ENCODE measurements around the gene UBE2QL1. TPM values are rescaled to one million over a fixed set of nuclear protein-coding genes. Genes with fewer than 3 reads are reported as not detected.

UBE2QL1 gene
- total RNA-seq, 2 experiments from 2014 or later: not detected

DNA sequence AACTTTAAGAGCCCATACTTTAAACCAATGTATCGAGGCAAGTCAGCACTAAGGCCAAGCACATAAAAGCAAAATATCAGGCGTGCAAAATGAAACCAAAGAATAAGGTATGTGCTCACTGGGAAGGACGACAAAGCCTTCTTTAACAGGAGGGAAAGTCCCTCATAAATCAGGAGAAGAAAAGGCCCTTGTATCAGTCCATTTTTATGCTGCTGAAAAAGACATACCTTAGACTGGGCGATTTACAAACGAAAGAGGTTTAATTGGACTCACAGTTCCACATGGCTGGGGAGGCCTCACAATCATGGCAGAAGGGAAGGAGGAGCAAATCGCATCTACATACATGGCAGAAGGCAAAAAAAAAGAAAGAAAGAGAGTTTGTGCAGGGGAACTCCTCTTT, 68.9 kb downstream of the UBE2QL1 start:
- POLR2A ChIA-PET: no interaction called here

DNA sequence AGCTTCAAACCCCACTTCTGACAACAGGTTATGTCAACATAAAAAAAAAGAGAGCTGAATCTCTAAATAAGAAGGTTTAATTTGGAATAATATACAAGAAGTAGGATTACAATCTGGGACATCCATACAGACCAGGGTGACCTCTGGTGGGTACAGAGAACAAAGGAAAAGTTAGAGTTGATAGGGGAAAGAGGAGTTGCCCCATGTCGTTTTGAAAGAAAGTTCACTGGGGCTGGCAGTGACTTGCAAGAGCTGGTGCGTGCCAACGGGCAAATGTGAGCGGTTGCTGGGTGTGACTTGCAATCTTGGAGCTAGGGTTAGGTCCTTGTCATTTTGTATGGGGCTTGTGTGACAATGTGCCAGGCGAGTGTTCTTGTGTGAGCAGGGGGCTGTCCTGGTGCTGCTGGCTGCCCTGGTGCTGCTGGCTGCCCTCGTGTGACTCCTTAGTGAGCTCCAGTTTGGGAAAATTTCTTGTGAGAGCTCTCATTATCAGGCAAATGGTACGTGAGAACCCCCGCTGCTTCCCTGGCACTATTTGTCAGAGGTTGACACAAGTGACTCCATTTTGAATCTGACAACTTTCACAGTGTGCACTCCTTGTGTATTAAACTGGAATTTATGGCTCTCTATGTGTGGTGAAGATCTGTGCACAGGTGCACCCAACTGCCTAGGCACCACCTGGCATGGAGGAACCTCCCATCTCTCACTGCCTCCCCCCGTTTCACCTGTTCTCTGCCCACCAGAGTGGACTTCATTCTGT, 69.8 kb downstream of the UBE2QL1 start:
- no peaks in the 10 kb centered on the region for H3K9me3 Mint-ChIP-seq
- H3K36me3 Mint-ChIP-seq: no peaks in the 10 kb centered on the region
- DNase-seq: no peak
- H3K4me1 Mint-ChIP-seq (ENCODE audit: low read depth): no peaks in the 10 kb centered on the region
- CTCF ChIA-PET: no interaction called here
- POLR2A ChIA-PET: no interaction called here
- no peak overlapping the region for H3K27ac Mint-ChIP-seq
- intact Hi-C loops (cut with micrococcal nuclease): no loop called here
- peaks cover 27% of the 10 kb centered on the region for H3K27me3 Mint-ChIP-seq
- no peak overlapping the region for H3K4me3 Mint-ChIP-seq

More for the DNA sequence above, 68.9 kb downstream of the UBE2QL1 start:
- no peaks in the 10 kb centered on the region for H3K9me3 Mint-ChIP-seq
- H3K36me3 Mint-ChIP-seq: no peaks in the 10 kb centered on the region
- H3K27me3 Mint-ChIP-seq: peaks cover 27% of the 10 kb centered on the region
- no peaks in the 10 kb centered on the region for H3K4me1 Mint-ChIP-seq (ENCODE audit: low read depth)
- CTCF ChIA-PET: no interaction called here
- intact Hi-C loops (cut with micrococcal nuclease): no loop called here
- no peak for DNase-seq
- H3K27ac Mint-ChIP-seq: no peak overlapping the region
- H3K4me3 Mint-ChIP-seq: no peak overlapping the region

DNA sequence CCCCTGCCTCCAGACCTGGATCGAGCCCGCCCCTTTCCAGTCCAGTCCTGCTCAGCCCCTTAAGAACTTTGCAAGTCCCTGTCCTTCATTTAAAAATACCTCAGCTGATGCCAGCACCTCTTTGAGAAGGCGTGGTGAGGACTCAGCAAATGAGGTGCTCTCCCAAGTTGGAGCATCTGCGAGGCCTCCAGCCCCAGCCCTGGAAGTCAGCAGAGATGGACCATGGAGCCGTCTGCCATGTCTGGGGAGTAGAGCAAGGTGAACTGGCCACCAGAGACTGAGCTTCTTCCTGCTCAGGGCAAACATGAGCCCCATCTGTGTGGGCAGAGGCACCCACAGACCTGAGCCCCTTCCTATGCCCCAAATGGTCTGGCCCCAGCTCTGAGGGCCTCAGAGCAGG, 71.5 kb downstream of the UBE2QL1 start:
- Mint-ChIP-seq H3K4me3 (no peak overlapping the region), H3K4me1 (ENCODE audit: low read depth) (no peaks in the 10 kb centered on the region), H3K27me3 (peaks cover 27% of the 10 kb centered on the region), H3K36me3 (no peaks in the 10 kb centered on the region), H3K9me3 (no peaks in the 10 kb centered on the region), H3K27ac (no peak overlapping the region)
- ChIA-PET POLR2A (no interaction called here), CTCF (no interaction called here)
- no peak for DNase-seq
- intact Hi-C loops (cut with micrococcal nuclease): no loop called here

DNA sequence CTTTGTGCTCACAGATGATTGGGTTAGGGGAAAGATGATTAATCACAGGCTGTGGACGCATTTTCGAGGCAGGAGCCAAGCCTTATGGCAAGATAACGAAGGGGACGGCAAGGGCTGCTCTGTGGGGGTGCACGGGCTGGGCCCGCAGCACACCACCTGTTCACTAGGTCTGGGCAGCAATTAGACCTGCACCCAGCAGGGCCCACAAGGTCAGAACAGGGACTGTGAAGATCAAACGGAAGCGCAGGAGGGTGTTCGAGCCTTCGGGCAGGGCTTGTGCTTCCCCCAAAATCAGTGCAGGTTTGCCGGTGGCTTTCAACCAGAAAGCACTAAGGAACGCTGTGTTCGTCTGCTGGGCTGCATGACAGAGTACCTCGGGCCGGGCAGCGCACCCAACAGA, 73.7 kb downstream of the UBE2QL1 start:
- POLR2A ChIA-PET: no interaction called here
- intact Hi-C loops (cut with micrococcal nuclease): no loop called here
- H3K4me3 Mint-ChIP-seq: no peak overlapping the region
- no peaks in the 10 kb centered on the region for H3K9me3 Mint-ChIP-seq
- no peaks in the 10 kb centered on the region for H3K36me3 Mint-ChIP-seq
- no peaks in the 10 kb centered on the region for H3K4me1 Mint-ChIP-seq (ENCODE audit: low read depth)
- H3K27me3 Mint-ChIP-seq: peaks cover 25% of the 10 kb centered on the region
- no peak overlapping the region for H3K27ac Mint-ChIP-seq
- DNase-seq: no peak
- CTCF ChIA-PET: no interaction called here

DNA sequence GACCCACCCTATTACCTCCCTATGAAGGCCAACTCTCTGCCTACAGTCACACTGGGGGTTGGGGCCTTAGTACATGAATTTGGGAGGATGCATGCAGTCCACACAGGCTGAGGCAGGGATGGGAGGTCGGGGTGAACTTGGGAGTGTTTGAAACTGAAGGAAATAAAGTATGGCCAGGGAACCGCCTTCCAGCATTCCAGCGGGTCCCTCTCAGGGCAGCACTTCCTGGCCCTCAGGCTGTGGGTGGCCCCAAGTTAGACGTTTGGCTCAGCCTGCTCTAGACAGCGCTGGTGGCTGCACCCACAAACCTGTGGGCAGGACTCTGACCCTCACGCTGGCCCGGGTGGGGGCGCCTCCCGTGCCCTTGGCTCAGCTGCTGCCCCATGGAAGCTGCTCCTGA, 74.3 kb downstream of the UBE2QL1 start:
- Mint-ChIP-seq H3K27ac (no peak overlapping the region), H3K9me3 (no peaks in the 10 kb centered on the region), H3K27me3 (peaks cover 21% of the 10 kb centered on the region), H3K4me1 (ENCODE audit: low read depth) (no peaks in the 10 kb centered on the region), H3K36me3 (no peaks in the 10 kb centered on the region), H3K4me3 (no peak overlapping the region)
- no peak for DNase-seq
- ChIA-PET CTCF (no interaction called here), POLR2A (no interaction called here)
- intact Hi-C loops (cut with micrococcal nuclease): no loop called here

DNA sequence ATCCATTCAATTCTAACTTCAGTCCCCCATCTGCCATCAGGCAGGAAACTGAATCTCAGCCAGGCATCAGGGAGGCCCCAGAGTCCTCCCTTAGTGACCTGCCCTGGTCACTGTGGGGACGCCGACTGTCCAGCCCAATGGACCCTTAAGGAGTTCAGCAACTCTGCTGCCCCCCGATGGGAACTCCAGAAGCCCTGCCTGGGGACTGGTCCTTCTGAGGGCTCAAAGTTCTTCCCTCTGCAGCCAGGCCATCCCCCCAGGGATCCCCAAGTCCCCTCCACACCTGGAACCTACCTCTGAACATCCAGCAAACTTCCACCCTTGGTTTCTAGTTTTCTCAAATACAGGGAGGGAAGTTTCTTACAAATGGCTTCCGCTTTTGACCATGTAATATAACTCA, 76.8 kb downstream of the UBE2QL1 start:
- Mint-ChIP-seq H3K27ac (no peak overlapping the region), H3K27me3 (peaks cover 15% of the 10 kb centered on the region), H3K4me1 (ENCODE audit: low read depth) (no peaks in the 10 kb centered on the region), H3K36me3 (no peaks in the 10 kb centered on the region), H3K4me3 (no peak overlapping the region), H3K9me3 (no peaks in the 10 kb centered on the region)
- intact Hi-C loops (cut with micrococcal nuclease): no loop called here
- no peak for DNase-seq
- CTCF ChIA-PET: interaction anchor here (0.9 kb wide), 1 partner anchor 148 kb away, joined by 3 read pairs; no protein-coding TSS in a partner anchor
- POLR2A ChIA-PET: no interaction called here

DNA sequence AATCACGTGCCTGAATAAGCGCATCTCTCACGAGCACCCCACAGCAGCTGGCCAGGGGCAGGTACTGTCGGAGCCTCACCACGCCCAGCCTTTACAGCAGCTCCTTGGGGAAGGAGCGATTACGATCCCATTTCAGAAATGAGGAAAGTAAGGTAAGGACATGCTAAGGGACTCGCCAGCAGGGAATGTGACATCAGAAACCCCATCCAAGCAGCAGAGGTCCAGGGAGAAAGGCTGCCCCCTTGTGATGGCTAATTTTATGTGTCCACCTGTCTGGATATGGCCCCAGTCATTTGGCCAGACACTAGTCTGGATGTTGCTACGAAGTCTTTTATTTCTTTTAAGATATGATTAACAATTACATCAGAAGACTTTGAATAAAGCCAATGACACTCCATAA, 77.3 kb downstream of the UBE2QL1 start:
- Mint-ChIP-seq H3K4me1 (ENCODE audit: low read depth) (no peaks in the 10 kb centered on the region), H3K9me3 (no peaks in the 10 kb centered on the region), H3K4me3 (no peak overlapping the region), H3K27ac (no peak overlapping the region), H3K27me3 (peaks cover 13% of the 10 kb centered on the region), H3K36me3 (no peaks in the 10 kb centered on the region)
- peak; percentile 14 for DNase-seq
- ChIA-PET POLR2A (no interaction called here), CTCF (interaction anchor here (0.9 kb wide), 1 partner anchor 149 kb away, joined by 3 read pairs; no protein-coding TSS in a partner anchor)
- intact Hi-C loops (cut with micrococcal nuclease): no loop called here

DNA sequence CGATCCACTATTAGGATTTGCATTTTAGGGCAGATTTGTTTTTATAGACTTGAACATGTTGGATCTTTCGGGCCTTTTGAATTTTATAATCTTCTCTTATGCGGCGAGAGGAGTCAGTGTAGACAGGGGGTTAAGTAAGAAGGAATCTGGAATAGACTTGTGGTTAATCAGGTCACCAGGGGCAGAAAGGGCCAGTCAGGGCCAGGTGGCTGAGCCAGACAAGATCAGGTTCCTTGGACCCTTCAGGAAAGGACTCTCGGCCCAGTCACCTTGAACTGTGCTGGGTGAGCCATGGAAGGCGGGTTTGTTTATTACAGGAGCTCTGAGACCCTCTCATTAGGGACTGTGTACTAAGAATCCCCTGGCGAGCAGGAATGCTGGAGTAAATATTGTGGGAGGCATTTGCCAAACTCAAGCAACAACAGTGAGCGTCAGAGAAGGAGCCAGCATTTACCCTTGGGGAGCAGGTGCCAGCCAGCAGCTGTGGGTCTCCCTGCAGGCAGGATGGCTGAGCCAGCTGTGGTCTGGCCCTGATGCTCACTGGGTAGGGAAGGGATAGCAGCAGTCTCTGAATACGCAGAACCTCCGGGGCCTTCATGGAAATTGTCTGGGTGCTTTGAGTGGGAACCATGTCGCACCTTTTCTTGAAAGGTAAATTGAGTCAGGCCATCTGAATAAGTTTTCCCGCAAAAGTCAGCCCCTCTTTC, 79.2 kb downstream of the UBE2QL1 start:
- no peaks in the 10 kb centered on the region for H3K4me1 Mint-ChIP-seq (ENCODE audit: low read depth)
- H3K4me3 Mint-ChIP-seq: no peak overlapping the region
- ChIA-PET CTCF (no interaction called here), POLR2A (no interaction called here)
- no peaks in the 10 kb centered on the region for H3K36me3 Mint-ChIP-seq
- H3K27me3 Mint-ChIP-seq: peaks cover 8% of the 10 kb centered on the region
- intact Hi-C loops (cut with micrococcal nuclease): no loop called here
- H3K9me3 Mint-ChIP-seq: no peaks in the 10 kb centered on the region
- no peak overlapping the region for H3K27ac Mint-ChIP-seq
- DNase-seq: no peak

DNA sequence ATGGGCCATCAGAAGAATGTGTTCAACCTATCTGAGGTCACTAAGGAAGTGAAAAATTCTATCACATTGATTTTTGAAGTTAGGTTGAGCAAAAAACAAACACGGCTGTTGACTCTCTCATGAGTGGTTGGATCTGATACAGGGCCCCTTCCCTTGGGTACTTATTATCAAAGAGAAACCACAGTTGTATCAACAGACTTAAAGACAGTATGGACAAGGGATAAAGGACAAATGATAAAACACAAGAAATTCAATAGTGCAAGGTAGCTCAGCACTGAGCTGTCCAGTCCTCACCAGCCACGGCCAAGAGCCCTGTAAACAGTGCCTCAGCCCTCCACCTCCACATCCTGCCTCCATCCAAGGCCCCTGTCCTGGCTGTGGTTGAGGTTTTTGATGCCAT, 86.9 kb downstream of the UBE2QL1 start:
- CTCF ChIA-PET: no interaction called here
- no peak overlapping the region for H3K27ac Mint-ChIP-seq
- H3K27me3 Mint-ChIP-seq: peaks cover 7% of the 10 kb centered on the region
- no peak for DNase-seq
- H3K4me3 Mint-ChIP-seq: no peak overlapping the region
- no peaks in the 10 kb centered on the region for H3K4me1 Mint-ChIP-seq (ENCODE audit: low read depth)
- H3K9me3 Mint-ChIP-seq: no peaks in the 10 kb centered on the region
- H3K36me3 Mint-ChIP-seq: no peaks in the 10 kb centered on the region
- intact Hi-C loops (cut with micrococcal nuclease): no loop called here
- POLR2A ChIA-PET: no interaction called here

DNA sequence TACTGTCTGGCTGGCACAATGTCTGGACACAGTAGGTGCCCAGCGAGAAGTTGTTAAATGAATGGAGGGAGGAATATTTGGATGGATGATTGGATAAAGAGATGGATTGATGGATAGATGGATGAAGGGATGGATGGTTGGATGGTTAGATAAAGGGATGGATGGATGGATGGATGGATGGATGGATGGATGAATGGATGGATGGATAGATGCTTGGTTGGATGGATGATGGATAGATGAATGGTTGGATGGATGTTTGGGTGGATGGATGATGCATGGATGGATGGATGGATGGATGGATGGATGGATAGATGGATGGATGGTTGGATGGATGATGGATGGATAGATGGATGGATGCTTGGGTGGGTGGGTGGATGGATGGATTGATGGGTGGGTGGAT, 90.4 kb downstream of the UBE2QL1 start:
- H3K4me1 Mint-ChIP-seq (ENCODE audit: low read depth): no peaks in the 10 kb centered on the region
- POLR2A ChIA-PET: no interaction called here
- H3K27ac Mint-ChIP-seq: no peak overlapping the region
- intact Hi-C loops (cut with micrococcal nuclease): no loop called here
- H3K9me3 Mint-ChIP-seq: no peaks in the 10 kb centered on the region
- DNase-seq: no peak
- H3K36me3 Mint-ChIP-seq: no peaks in the 10 kb centered on the region
- CTCF ChIA-PET: no interaction called here
- H3K27me3 Mint-ChIP-seq: peaks cover 5% of the 10 kb centered on the region
- H3K4me3 Mint-ChIP-seq: no peak overlapping the region

DNA sequence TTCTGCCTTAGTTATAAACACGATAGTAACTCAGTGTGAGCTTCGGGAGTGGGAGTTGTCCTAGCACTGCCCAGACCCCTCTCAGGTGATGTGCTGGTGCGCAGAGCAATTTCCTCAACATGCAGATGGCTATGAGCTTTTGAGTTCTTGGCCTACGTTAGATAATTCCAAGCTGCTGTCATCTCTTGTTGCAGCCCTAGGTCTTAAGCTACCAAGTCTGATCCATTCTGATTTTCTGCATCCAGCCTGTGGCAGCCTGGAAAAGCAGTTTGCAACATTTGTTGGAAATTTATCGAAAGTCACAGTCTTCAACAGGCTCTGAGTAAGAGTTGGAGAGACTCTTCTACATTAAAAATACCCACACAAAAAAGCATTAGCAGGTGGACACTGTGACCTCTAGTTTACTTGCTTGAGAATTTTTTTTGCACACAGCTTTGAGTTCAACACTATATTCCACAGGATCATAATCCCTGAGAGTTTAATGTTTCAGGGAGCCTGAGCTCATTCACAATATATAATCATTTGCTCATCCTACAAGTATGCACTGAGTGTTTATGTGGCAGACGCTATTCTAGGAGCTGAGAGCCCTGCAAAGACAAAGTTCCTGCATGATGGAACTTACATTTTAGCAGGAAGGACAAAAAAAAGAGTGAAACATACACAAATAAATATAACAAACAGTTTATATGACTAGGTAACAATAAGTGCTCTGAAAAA, 91.6 kb downstream of the UBE2QL1 start:
- no peak overlapping the region for H3K4me3 Mint-ChIP-seq
- H3K27ac Mint-ChIP-seq: no peak overlapping the region
- H3K27me3 Mint-ChIP-seq: peaks cover 7% of the 10 kb centered on the region
- no peaks in the 10 kb centered on the region for H3K4me1 Mint-ChIP-seq (ENCODE audit: low read depth)
- ChIA-PET CTCF (no interaction called here), POLR2A (no interaction called here)
- intact Hi-C loops (cut with micrococcal nuclease): no loop called here
- H3K9me3 Mint-ChIP-seq: no peaks in the 10 kb centered on the region
- no peak for DNase-seq
- H3K36me3 Mint-ChIP-seq: no peaks in the 10 kb centered on the region

DNA sequence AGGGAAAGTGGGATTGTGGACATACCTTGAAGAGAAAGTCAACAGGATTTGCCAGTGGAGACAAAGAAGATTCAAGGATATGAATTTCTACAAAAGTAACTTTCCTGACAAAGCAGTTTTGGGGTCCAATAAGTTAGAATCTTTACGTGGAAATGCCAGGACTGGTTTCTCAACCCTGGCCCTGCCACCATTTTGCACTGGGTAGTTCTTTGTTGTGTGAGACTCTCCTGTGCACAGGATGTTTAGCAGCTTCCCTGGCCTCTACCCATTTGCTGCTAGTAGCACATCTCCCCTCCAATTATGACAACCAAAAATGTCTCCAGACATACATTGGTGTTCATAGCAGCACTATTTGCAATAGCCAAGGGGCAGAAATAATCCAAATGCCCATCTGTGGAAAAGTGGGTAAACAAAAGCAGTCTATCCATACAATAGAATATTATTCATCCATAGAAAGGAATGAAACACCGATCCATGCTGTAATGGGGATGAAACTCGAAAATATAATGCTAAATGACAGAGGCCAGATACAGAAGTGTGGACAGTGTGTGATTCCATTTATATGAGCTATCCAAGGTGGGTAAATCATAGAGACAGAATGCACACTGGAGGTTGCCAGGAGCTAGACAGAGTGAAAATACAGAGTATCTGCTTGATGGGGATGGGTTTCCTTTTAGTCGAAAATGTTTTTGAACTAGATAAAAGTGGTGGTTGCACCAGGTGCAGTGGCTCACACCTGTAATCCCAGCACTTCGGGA, 92.8 kb downstream of the UBE2QL1 start:
- DNase-seq: no peak
- Mint-ChIP-seq H3K4me3 (no peak overlapping the region), H3K27ac (no peak overlapping the region), H3K36me3 (no peaks in the 10 kb centered on the region), H3K9me3 (no peaks in the 10 kb centered on the region), H3K27me3 (peaks cover 7% of the 10 kb centered on the region), H3K4me1 (ENCODE audit: low read depth) (no peaks in the 10 kb centered on the region)
- intact Hi-C loops (cut with micrococcal nuclease): no loop called here
- POLR2A ChIA-PET: no interaction called here
- CTCF ChIA-PET: no interaction called here

Measured in activated CD4-positive, alpha-beta memory T cell treated with anti-CD3 and anti-CD28 coated beads for 36 hours (primary cell).